HG03442 (cell line): ENCODE data around the gene OR4D6.
"Not testable (repeated sequence)": the region's sequence is repeated elsewhere in the genome, so short reads cannot be mapped to it uniquely, and the experiment has no call there.

Experiments
- ATAC-seq: cut with Tn5 transposase; IDR thresholded peaks from one replicate; pipeline ENCODE4 v1.9.1; 2021; ENCODE audit warnings: mild to moderate bottlenecking, moderate library complexity; ENCODE audit not compliant: unreplicated experiment

Gene OR4D6

GRCh38 chr11:59456661-59457060, at the start of gene OR4D6:
Gene OR4D6 (plus strand): TSS chr11:59456961. CDS start chr11:59456961, 0 bp downstream.
- ATAC-seq, result no peak

- ATAC-seq, result no peak
Measured at GRCh38 chr11:59413646-59414045, 43.1 kb upstream of the OR4D6 start.

GRCh38 chr11:59415111-59415510, 41.6 kb upstream of the OR4D6 start:
- ATAC-seq, result no peak

GRCh38 chr11:59416613-59417012, 40.1 kb upstream of the OR4D6 start:
- no peak for ATAC-seq

GRCh38 chr11:59417023-59417422, 39.7 kb upstream of the OR4D6 start:
- ATAC-seq, result no peak

- no peak for ATAC-seq
Measured at GRCh38 chr11:59418156-59418555, 38.6 kb upstream of the OR4D6 start.

GRCh38 chr11:59423835-59424234, 32.9 kb upstream of the OR4D6 start:
- ATAC-seq, result no peak

- no peak for ATAC-seq
Measured at GRCh38 chr11:59425131-59425530, 31.6 kb upstream of the OR4D6 start.

GRCh38 chr11:59426361-59427067, 30.2 kb upstream of the OR4D6 start, which contains the start of gene OR5A2:
Gene OR5A2 (minus strand): TSS chr11:59426413. CDS start chr11:59422953, 3,460 bp downstream.
- ATAC-seq, result no peak

- no peak for ATAC-seq
Measured at GRCh38 chr11:59427068-59427382, 29.7 kb upstream of the OR4D6 start.

GRCh38 chr11:59429924-59430516, 26.7 kb upstream of the OR4D6 start:
- ATAC-seq, result peak; percentile 60

GRCh38 chr11:59436169-59436568, 20.6 kb upstream of the OR4D6 start, which contains the start of gene OR5A1:
Gene OR5A1 (plus strand): TSS chr11:59436469. CDS start chr11:59443169, 6,700 bp downstream.
- no peak for ATAC-seq

- ATAC-seq, result no peak
Measured at GRCh38 chr11:59437770-59438169, 19.0 kb upstream of the OR4D6 start.

GRCh38 chr11:59445624-59446023, 11.1 kb upstream of the OR4D6 start:
- ATAC-seq, result not testable (repeated sequence)

- ATAC-seq, result no peak
Measured at GRCh38 chr11:59448484-59448883, 8.3 kb upstream of the OR4D6 start.

- no peak for ATAC-seq
Measured at GRCh38 chr11:59459916-59460315, 3.2 kb downstream of the OR4D6 start.

GRCh38 chr11:59463190-59463641, 6.5 kb downstream of the OR4D6 start:
- ATAC-seq, result no peak

- no peak for ATAC-seq
Measured at GRCh38 chr11:59473015-59473414, 16.3 kb downstream of the OR4D6 start, which contains the start of gene OR4D10. Gene OR4D10 (plus strand): TSS chr11:59473315. CDS start chr11:59477430, 4,115 bp downstream.

- no peak for ATAC-seq
Measured at GRCh38 chr11:59475176-59475575, 18.4 kb downstream of the OR4D6 start.

- no peak for ATAC-seq
Measured at GRCh38 chr11:59479906-59480305, 23.1 kb downstream of the OR4D6 start.

GRCh38 chr11:59480359-59480758, 23.6 kb downstream of the OR4D6 start:
- ATAC-seq, result no peak

GRCh38 chr11:59501931-59502330, 45.2 kb downstream of the OR4D6 start:
- ATAC-seq, result peak; percentile 72
